GM19025 (cell line): ENCODE measurements around the gene BMF.

Experiments
- ATAC-seq: cut with Tn5 transposase; IDR thresholded peaks from one replicate; pipeline ENCODE4 v1.9.1; 2021; ENCODE audit warnings: mild to moderate bottlenecking, low read depth, moderate library complexity; ENCODE audit not compliant: unreplicated experiment

BMF gene

DNA sequence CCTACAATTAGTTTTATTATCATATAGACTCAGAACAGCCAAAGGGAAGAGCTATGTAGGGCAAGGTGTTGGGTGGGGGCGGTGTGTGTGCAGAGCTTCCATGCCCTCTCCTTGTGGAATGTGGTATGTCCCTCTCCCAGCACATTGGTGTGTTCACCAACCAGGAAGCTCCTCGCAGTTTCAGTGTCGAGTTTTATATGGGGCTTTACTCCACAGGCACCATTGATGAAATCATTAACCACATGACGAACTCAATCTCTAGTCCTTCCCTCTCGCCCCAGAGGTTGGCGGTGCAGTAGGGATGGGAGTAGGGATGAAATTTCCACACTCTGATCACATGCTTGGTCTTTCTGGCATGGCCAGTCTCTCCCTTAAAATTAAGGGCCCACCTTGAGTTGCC lies 56.1 kb downstream of the BMF start:
- ATAC-seq, result no peak

- no peak for ATAC-seq
These were observed 56.9 kb downstream of the BMF start for GRCh38 chr15:40051616-40052415.

GRCh38 chr15:40050788-40051470 lies 57.8 kb downstream of the BMF start:
- no peak for ATAC-seq

GRCh38 chr15:40048926-40049475 lies 59.7 kb downstream of the BMF start:
- ATAC-seq, result no peak

DNA sequence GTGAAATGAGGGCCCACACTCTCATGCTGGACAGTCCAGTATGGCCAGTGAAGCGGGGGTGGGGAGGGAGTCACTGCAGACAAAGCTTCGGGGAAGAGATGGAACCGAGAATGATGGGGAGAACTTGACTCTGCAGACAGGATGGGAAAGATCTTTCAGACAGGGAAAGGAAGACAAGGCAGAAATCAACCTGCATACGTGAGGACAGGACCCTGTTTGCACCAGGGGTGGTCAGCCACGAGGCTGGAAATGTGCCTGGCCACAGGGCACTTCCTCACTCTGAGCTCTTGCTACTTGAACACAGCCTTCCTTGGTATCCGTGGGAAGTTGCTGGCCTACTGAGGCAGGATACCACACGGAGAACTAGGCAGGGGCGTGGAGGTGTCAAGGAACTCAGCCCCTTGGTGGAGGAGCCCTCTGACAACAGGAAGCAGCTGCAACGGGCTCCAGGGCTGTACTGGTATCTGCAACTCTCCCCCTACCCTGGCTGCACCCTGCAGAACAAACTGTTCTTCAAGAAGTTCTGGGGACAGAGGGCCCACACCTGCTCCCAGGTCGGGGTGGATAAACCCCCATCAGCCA lies 60.4 kb downstream of the BMF start:
- ATAC-seq, result no peak

GRCh38 chr15:40047415-40048210 lies 61.1 kb downstream of the BMF start:
- peak; percentile 44 for ATAC-seq

DNA sequence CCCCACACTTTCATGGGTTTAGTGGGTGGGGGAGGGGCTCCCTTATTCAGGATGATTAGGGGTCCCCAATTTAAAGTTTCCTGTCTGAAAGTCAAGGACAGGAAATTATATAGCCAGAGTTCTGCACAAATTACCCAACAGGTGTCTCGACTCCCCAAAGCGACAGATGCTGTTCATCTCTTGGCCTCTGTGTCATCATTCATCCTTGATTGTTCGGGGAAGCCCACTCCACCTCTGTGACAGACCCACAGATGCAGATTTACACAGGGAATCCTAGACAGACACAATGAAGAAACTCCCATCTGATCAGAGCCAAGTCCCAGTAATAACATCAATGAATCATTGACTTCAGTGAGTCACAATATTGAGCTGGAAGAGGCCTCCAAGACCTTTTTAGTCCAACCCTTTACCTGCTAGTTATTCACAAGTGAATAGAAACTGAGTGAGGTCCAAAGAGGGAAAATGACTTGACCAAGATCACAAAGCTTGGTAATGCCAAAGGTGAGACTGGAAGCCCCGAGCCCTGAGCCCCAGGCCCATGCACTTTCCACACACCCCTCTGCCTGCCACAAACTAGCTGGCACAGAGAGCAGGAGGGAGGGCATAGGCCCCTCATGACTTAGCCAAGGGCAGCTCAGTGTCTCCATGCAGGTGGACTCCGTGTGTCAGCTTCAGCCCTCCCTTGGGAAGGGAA lies 61.8 kb downstream of the BMF start:
- no peak for ATAC-seq

GRCh38 chr15:40045572-40046217 lies 63.0 kb downstream of the BMF start:
- peak; percentile 16 for ATAC-seq

DNA sequence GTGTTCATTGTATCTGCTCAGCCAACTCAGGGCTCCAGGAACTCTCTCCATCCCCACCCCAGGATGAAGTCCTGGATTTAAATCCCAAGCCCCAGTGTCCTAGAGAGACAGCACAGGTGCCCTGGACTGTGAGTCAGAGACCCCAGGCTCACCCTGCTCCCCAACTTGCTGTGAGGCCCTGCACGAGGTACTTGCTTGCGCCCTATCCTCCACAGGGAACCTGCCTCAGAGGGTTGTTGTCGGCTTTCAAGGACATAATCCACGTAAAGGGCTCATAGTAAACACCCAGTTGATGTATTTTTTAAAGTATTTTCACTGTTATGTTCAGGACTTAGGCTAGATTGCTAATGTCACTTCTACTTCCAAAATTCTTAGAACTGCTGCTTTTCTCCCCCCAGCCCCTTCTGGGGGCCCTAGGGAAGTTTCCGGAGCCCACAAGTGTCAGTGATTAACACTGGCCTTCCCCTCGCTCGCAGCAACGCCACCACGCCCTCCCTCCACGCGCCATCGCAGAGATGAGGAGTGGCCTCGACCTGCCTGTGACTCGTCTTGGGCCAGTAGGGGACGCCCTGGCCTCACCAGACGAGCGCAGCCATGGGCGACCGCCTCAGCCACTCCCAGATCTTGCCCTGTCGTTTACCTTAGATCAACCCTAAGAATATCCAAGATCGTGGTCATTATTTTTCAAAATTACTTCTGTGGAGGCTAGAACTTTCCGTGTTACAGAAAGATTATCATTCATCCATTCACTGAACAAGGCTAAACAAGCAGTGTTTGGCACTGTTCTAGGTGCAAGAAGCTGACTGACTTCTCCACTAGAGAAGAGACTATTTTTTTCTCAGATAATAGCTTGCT lies 63.7 kb downstream of the BMF start:
- ATAC-seq, result peak; percentile 68

DNA sequence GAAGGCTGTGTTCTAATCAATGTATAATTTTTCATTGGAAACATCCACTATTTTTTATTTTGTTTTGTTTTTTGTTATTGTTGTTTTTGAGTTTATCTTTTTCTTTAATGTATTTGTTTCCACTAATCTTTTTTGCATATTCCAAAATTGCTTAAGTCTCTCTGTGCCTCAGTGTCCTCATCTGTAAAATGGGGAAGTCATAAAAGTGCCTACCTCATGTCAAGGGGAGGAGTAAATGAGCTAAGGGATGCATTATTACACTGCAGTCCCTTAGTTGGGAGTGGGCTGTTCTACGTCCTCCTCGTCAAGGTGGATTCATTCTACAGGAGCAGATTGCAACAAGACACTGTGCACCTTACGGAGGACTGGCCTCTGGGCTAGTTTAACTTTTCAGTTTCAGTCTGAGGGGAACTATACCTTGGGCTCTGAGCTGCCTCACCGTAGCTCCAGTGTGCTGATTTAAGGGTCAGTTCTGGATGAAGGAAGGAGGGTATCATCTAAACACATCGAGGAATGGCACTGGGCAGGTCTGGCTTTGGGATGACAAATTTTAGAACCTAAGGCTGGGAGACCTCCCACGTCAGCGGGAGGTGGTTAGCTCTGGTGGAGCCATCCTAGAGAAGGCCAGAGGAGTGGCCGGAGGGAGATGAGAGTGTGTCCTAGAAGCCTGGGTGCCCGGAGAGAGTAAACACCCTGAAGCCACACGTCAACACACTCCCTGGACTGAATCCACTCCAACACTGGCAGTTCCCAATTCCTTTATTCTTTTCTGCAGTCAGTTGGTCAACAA lies 64.6 kb downstream of the BMF start:
- ATAC-seq, result no peak

DNA sequence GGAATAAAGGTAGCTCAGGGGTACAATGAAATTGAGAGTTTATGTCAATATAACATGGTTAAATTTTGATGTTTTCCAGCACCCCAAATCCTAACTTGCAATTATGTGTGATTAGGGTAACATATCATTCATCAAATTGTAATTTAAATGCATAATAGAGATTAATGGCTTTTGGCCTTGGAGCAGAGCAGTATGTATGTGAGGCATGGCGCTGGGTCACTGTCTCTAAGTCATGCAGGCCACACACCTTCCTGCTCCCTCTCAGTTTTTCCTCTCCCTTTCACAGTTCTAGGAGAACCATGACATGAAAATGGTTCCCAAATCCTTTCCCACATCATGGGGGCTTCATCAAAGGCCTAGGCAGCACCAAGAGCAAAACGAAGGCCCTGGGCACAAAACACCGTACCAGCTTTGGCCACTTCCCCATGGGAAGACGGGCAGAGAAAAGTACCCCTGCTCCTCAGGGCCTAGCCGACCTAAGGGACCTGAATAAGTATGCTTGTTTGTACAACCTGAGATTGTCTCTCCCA lies 65.8 kb downstream of the BMF start:
- ATAC-seq, result no peak

DNA sequence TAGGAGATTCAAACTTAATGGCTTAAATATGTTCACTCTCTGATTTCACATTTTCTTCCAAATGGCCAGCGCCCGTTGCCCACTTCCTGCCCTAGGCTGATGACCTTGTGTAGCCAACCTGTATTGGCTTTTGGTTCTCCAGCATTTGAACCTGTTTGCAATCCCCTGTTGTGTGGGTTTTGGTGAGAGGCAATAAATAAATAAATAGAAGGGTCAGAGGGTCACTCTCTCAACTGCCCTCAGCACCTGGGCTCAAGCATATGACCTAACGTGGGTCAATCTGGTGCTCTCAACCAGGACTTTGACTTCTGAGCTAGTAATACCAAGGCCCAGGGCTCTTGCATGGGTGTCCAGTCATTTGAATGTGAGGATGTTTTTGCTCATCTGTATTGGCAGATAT lies 67.9 kb downstream of the BMF start:
- no peak for ATAC-seq

GRCh38 chr15:40040293-40040635 lies 68.4 kb downstream of the BMF start:
- no peak for ATAC-seq

DNA sequence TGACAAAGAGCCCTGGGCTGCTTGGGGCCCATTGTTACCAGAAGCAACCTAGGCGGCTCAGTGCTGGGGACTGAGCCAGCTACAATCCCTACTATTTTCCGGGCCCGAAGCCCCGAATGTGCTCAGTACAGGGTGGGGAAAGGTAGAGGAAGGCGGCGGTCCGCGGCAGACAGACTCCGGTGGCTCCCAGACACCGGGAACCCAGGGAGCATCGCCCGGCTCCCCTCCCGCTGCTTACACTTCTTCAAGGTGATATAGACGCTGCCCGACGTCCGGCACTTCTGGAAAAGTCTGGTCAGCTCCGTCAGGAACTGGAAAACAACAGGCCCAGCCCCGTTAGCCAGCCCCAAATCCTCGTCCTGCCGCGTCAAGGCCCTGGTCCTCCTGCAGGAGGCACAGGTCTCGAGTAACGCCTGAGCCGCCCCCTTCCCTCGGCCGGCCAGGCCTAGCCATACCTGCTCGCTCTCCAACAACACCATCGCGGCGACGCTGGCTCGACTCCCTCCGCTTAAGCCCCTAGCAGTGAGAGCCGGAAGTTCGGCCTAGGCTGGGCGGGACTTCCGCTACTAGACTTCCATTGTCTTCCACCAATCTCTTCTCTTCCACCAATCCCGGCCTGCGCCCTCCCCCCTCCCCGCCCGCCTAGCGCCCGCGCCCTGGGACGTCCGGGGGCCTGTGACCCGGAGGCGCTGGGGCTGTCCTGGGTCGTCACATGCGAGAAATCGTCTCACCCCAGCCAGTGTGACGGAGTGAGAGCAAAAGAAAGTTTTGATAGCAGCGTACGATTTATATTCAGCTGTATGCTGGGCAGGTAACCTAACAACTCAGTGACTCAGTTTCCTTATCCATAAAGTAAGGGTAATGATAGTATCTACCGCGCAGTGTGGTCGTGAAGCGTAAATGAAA lies 69.8 kb downstream of the BMF start, which contains the start of gene SRP14:
TSS of gene SRP14 (minus strand) at position 544 of the 906 bp plus-strand sequence. CDS start at position 479, 65 bp downstream.
- peak; percentile 93 for ATAC-seq

DNA sequence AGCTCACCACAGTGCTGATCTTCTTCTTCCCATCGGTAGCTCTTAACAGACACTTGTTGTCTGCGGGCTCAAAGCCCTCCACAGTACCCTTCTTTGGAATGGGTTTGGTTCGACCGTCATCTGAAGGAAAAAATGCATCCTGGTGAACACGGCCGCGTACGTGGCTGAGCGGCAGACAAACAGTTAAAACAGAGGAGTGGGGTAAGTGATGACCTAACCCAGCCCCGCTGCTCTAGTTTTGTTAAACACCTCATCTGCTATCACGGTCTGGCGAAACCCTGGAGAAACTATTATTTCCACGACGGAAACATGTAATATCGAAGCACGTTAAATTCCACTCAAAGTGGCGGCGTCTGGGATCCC lies 70.4 kb downstream of the BMF start:
- ATAC-seq, result no peak
